GM13976 (cell line): ENCODE measurements around the gene UBE2C.

ENCODE experiments used
- DNase-seq: peaks from one replicate; pipeline ENCODE4 v3.0.0; 2012; ENCODE audit warnings: low spot score
- CTCF ChIP-seq: IDR thresholded peaks from 2 replicates; pipeline ENCODE4 v1.5.1; 2012; ENCODE audit warnings: borderline replicate concordance, mild to moderate bottlenecking; ENCODE audit not compliant: insufficient read depth; ENCODE audit errors: extremely low read depth, missing control alignments, control extremely low read depth
- in situ Hi-C: fragments of 300-500 bp; cut with MboI; formaldehyde crosslinking; loops from one replicate; pipeline ENCODE4 v1.12.0; 2022; ENCODE audit warnings: low sequenced_read_pairs, mixed read lengths, inconsistent platforms; ENCODE audit not compliant: unreplicated experiment

UBE2C gene

DNA sequence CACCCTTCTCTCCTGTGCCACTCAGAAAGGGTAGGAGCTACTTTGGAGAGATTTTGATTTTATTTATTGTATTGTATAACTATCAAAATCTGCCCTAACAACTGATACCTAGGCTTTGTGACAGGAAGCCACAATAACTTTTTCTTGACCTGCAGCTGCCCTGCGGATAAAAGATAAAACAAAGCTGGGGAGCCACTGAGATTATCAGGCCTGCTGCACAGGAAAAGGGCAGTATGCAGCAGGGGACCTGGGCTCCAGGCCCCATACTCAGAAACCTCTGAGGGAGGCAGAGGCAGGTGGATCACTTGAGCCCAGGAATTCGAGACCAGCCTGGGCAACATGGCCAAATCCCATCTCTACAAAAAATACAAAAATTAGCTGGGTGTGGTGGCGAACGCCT lies 20.2 kb downstream of the UBE2C start:
- no peak for TF ChIP-seq CTCF
- no peak for DNase-seq
- in situ Hi-C loops = no loop called here

DNA sequence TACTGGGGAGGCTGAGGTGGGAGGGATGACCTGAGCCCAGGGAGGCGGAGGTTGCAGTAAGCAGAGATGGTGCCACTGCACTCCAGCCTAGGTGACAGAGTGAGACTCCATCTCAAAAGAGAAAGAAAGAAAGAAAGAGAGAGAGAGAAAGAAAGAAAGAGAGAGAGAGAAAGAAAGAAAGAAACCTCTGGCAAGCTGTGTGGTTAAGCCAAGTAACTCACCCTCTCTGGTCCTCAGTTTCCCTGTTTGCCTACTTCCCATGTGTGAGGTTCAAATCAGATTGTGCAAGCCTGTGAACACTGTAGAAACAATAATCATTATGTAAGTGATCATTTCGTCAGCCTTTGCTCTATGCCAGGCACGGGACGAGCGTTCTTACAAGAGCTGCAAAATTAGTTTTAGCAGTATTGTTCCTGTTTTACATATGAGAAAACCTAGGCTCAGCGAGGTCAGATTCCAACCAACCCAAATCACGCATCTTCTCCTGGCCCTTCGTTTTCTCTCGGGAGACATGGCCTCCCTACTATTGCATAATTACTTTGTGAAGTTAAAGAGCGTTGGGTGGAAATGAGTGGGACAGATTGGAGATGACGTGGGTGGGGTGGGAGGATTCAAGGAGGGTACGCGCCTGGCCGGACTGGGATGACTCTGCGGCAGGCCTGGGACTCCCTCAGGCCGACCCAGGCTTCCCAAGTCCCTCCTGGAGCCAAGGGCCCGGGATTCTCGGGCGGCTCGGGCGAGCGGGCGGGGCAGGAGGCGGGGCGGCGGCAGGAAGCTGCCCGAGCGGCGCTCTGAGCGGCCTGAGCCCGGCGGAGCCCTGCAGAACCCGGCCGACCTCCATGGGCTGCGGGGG lies 20.8 kb downstream of the UBE2C start, which contains the start of gene SNX21:
SNX21 (plus strand) TSS at position 770 of the 853 bp plus-strand sequence. CDS start 121 bp downstream, outside the sequence.
- peak; percentile 77 for DNase-seq
- in situ Hi-C loops = no loop called here
- no peak for TF ChIP-seq CTCF

DNA sequence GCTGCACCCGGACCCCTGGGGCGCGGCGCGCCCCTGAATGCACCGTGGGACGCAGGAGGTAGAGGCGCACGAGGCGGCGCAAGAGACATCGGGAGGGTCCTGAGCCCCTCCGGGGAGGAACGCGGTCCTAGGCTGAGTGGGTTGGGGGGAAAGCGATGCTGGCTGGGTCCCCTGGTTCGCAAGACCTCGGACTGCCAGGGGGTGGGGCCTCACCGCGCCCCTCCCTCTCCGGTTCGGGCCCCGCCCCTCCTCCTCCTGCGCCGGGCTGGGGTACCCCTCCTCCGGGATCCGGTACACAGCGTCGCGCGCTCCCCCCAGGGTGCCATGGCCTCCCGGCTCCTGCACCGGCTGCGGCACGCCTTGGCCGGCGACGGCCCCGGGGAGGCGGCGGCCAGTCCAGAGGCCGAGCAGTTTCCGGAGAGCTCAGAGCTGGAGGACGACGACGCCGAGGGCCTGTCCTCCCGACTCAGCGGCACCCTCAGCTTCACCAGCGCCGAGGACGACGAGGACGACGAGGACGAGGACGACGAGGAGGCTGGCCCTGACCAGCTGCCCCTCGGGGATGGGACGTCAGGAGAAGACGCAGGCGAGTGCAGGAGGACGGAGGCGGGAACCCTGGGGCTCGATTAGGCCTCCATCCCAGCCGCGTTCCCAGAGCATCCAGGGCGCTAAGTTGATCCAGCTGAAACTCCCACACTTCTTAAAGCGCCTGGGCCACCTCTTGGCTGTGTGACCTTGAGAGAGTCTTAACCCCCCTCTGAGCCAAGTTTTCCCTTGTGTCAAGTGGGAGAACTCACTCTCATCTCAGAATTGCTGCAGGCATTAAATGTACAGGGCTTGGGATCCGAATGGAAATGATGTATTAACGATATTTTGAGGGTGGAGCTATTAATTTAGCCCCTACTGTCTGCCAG lies 21.7 kb downstream of the UBE2C start:
- DNase-seq = peak; percentile 85
- in situ Hi-C loops = no loop called here

DNA sequence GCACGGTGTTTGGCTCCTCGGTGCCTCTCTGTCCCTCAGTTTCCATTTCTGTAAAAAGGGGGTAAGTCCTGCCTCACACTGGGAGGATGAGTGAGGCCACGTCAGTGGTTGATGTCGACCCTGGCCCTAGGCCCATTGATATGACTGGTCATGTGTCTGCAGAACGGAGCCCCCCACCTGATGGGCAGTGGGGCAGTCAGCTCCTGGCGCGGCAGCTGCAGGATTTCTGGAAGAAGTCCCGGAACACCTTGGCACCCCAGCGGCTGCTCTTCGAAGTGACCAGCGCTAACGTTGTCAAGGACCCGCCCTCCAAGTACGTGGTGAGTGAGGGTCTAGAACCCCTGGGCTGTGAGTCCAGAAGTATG lies 22.3 kb downstream of the UBE2C start:
- no peak for TF ChIP-seq CTCF
- no peak for DNase-seq
- in situ Hi-C loops = no loop called here

More for the DNA sequence above, 21.7 kb downstream of the UBE2C start:
- TF ChIP-seq CTCF = no peak

- DNase-seq = no peak
- TF ChIP-seq CTCF = no peak
- in situ Hi-C loops = no loop called here
These were observed 22.9 kb downstream of the UBE2C start for GRCh38 chr20:45835329-45835765.

DNA sequence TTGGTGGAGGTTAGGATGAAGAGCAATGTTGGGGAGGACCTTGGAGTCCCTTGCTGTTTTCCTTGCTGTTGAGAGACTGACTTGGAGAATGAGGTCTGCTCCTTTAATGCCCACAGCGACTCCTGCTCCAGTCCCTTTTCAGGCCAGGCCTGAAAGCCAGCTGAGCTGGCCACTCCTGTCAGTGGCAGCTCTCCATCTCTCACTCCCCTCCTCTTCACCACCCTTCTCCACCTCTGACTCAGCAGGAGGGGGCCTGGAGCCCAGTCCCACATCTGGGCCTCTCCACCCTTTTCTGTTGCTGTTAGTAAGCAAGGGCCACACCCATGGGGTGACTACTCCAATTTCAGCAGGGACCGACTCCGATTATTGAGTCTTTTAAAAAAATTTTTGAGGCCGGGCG lies 23.4 kb downstream of the UBE2C start:
- DNase-seq = no peak
- in situ Hi-C loops = no loop called here
- no peak for TF ChIP-seq CTCF
